WTC11 (cell line): ENCODE measurements around the gene SPSB3.

ENCODE experiments used
- CTCF ChIP-seq: fragments of 200-600 bp; IDR thresholded peaks from 2 replicates; pipeline ENCODE4 v1.8.0; 2022; ENCODE audit warnings: antibody characterized with exemption
- ETV6 ChIP-seq: sonication (generic); formaldehyde crosslinking; IDR thresholded peaks from 2 replicates; pipeline ENCODE4 v1.8.1; 2022; ENCODE audit warnings: mild to moderate bottlenecking, missing genetic modification reagents
- USF2 ChIP-seq: sonication (generic); formaldehyde crosslinking; IDR thresholded peaks from 2 replicates; pipeline ENCODE4 v1.8.1; 2023; ENCODE audit warnings: mild to moderate bottlenecking, missing genetic modification reagents, moderate library complexity
- ZNF423 ChIP-seq: fragments of 250-450 bp; sonication (Bioruptor Pico); IDR thresholded peaks from 2 replicates; pipeline ENCODE4 v2.1.2; 2022; ENCODE audit warnings: mild to moderate bottlenecking, moderate library complexity
- TF ChIP-seq, protein P1 (sequence below): sonication (generic); formaldehyde crosslinking; IDR thresholded peaks from 2 replicates; pipeline ENCODE4 v1.8.0; 2022; ENCODE audit warnings: missing genetic modification reagents

DNA sequence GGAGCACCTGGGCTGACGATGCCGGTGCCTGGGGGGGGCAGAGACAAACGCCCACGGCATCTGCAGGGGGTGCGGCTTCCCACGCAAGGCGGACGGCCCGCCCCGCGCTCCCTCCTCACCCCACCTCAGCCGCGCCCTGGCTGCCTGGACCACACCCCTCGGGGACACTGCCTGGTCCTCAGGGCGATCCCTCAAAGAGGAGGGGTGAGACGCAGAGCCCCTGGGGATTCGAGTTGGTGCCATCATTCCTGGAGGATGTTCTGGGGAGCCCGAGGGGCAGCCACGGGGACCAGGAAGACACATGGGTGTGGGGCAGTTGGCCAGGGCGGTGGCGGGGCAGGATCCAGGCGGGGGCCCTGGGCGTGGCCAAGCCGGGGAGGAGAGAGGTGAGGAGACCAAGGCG lies 7.3 kb upstream of the SPSB3 start:
- TF ChIP-seq USF2 (CRISPR knock-in tag) = no peak
- TF ChIP-seq CTCF = no peak
- TF ChIP-seq ZNF423 (CRISPR knock-in tag) = no peak
- TF ChIP-seq, protein P1, sequence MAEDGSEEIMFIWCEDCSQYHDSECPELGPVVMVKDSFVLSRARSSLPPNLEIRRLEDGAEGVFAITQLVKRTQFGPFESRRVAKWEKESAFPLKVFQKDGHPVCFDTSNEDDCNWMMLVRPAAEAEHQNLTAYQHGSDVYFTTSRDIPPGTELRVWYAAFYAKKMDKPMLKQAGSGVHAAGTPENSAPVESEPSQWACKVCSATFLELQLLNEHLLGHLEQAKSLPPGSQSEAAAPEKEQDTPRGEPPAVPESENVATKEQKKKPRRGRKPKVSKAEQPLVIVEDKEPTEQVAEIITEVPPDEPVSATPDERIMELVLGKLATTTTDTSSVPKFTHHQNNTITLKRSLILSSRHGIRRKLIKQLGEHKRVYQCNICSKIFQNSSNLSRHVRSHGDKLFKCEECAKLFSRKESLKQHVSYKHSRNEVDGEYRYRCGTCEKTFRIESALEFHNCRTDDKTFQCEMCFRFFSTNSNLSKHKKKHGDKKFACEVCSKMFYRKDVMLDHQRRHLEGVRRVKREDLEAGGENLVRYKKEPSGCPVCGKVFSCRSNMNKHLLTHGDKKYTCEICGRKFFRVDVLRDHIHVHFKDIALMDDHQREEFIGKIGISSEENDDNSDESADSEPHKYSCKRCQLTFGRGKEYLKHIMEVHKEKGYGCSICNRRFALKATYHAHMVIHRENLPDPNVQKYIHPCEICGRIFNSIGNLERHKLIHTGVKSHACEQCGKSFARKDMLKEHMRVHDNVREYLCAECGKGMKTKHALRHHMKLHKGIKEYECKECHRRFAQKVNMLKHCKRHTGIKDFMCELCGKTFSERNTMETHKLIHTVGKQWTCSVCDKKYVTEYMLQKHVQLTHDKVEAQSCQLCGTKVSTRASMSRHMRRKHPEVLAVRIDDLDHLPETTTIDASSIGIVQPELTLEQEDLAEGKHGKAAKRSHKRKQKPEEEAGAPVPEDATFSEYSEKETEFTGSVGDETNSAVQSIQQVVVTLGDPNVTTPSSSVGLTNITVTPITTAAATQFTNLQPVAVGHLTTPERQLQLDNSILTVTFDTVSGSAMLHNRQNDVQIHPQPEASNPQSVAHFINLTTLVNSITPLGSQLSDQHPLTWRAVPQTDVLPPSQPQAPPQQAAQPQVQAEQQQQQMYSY = no peak
- TF ChIP-seq ETV6 (CRISPR knock-in tag) = no peak
